ENCODE data around the gene MAPKAP1. TPM values are rescaled to one million over a fixed set of nuclear protein-coding genes. Genes with fewer than 3 reads are reported as not detected.
A peak's percentile ranks its signal among the peaks of the same experiment; 100 is the strongest.

MAPKAP1 gene
- total RNA-seq, 1 experiment from 2014 or later: 55.5 TPM

- Mint-ChIP-seq H3K9me3 (ENCODE audit: low read depth, unreplicated experiment) (no peaks in the 10 kb centered on the region), H3K4me3 (ENCODE audit: low read depth, unreplicated experiment) (peak overlapping the region; percentile 36), H3K4me1 (ENCODE audit: low read depth, unreplicated experiment) (no peaks in the 10 kb centered on the region), H3K36me3 (ENCODE audit: insufficient read depth, unreplicated experiment) (peaks cover 15% of the 10 kb centered on the region), H3K27me3 (ENCODE audit: unreplicated experiment) (no peaks in the 10 kb centered on the region), H3K27ac (ENCODE audit: unreplicated experiment) (no peak overlapping the region)
- TF ChIP-seq CTCF (IDR thresholded peaks at IDR 0.05; ENCODE audit: unreplicated experiment): no peak
- intact Hi-C loops (cut with micrococcal nuclease; ENCODE audit: unreplicated experiment): no loop called here
- CTCF ChIA-PET: interaction anchor here (0.6 to 0.7 kb wide), 2 partner anchors 147 to 313 kb away, joined by 5 read pairs; no protein-coding TSS in a partner anchor
- DNase-seq: no peak
- BruUV-seq (replicated peaks): no TSS peak
Observed at GRCh38 chr9:125748446-125749099, 41.6 kb upstream of the MAPKAP1 start.

GRCh38 chr9:125747765-125748445, 40.9 kb upstream of the MAPKAP1 start:
- Mint-ChIP-seq H3K4me1 (ENCODE audit: low read depth, unreplicated experiment) (no peaks in the 10 kb centered on the region), H3K27ac (ENCODE audit: unreplicated experiment) (no peak overlapping the region), H3K9me3 (ENCODE audit: low read depth, unreplicated experiment) (no peaks in the 10 kb centered on the region), H3K27me3 (ENCODE audit: unreplicated experiment) (no peaks in the 10 kb centered on the region), H3K36me3 (ENCODE audit: insufficient read depth, unreplicated experiment) (peaks cover 15% of the 10 kb centered on the region), H3K4me3 (ENCODE audit: low read depth, unreplicated experiment) (peak overlapping the region; percentile 81)
- intact Hi-C loops (cut with micrococcal nuclease; ENCODE audit: unreplicated experiment): no loop called here
- DNase-seq: peak; percentile 16
- CTCF ChIA-PET: no interaction called here
- TF ChIP-seq CTCF (IDR thresholded peaks at IDR 0.05; ENCODE audit: unreplicated experiment): no peak
- BruUV-seq (replicated peaks): no TSS peak

GRCh38 chr9:125747053-125747764, 40.2 kb upstream of the MAPKAP1 start, which contains the start of gene PBX3:
TSS of gene PBX3 (plus strand) at chr9:125747373.
- CTCF ChIA-PET: no interaction called here
- Mint-ChIP-seq H3K9me3 (ENCODE audit: low read depth, unreplicated experiment) (no peaks in the 10 kb centered on the region), H3K4me1 (ENCODE audit: low read depth, unreplicated experiment) (no peaks in the 10 kb centered on the region), H3K36me3 (ENCODE audit: insufficient read depth, unreplicated experiment) (peaks cover 15% of the 10 kb centered on the region), H3K27me3 (ENCODE audit: unreplicated experiment) (no peaks in the 10 kb centered on the region), H3K27ac (ENCODE audit: unreplicated experiment) (peak within 1 kb of the TSS; percentile 85), H3K4me3 (ENCODE audit: low read depth, unreplicated experiment) (peak within 1 kb of the TSS; percentile 81)
- TF ChIP-seq CTCF (IDR thresholded peaks at IDR 0.05; ENCODE audit: unreplicated experiment): no peak
- DNase-seq: peak; percentile 30
- no TSS peak for BruUV-seq (replicated peaks)
- intact Hi-C loops (cut with micrococcal nuclease; ENCODE audit: unreplicated experiment): no loop called here

- no peaks in the 10 kb centered on the region for H3K4me1 Mint-ChIP-seq (ENCODE audit: low read depth, unreplicated experiment)
- intact Hi-C loops (cut with micrococcal nuclease; ENCODE audit: unreplicated experiment): no loop called here
- no peak for DNase-seq
- BruUV-seq (replicated peaks): no TSS peak
- H3K27ac Mint-ChIP-seq (ENCODE audit: unreplicated experiment): no peak overlapping the region
- H3K36me3 Mint-ChIP-seq (ENCODE audit: insufficient read depth, unreplicated experiment): peaks cover 15% of the 10 kb centered on the region
- TF ChIP-seq CTCF (IDR thresholded peaks at IDR 0.05; ENCODE audit: unreplicated experiment): no peak
- CTCF ChIA-PET: interaction anchor here (1.3 kb wide), 1 partner anchor 188 kb away, joined by 4 read pairs; no protein-coding TSS in a partner anchor
- peak overlapping the region; percentile 81 for H3K4me3 Mint-ChIP-seq (ENCODE audit: low read depth, unreplicated experiment)
- H3K27me3 Mint-ChIP-seq (ENCODE audit: unreplicated experiment): no peaks in the 10 kb centered on the region
- H3K9me3 Mint-ChIP-seq (ENCODE audit: low read depth, unreplicated experiment): no peaks in the 10 kb centered on the region
Observed at GRCh38 chr9:125746774-125747052, 39.7 kb upstream of the MAPKAP1 start.

Measured in Calu3 (cell line).